Measurements from ENCODE around the gene ANKRD61.
"Not testable (repeated sequence)": the region's sequence is repeated elsewhere in the genome, so short reads cannot be mapped to it uniquely, and the experiment has no call there.

ANKRD61 gene

DNA sequence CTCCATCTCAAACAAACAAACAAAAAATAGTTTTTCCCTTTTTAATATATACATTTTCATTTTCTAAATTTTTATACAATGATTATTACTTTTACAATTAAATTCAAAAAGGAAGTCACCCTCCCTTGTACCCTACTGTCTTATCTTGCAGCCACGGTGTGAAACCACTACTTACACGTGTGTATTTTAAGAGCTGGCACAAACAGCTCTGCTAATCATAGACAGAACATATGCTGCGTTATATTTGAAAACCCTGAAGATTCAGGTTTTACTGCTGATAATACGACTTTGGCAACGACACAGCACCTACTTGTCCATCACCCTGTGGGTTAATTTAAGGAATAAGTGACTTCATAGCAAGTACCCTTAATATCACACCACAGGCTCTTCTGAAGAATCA, 991 bp downstream of the ANKRD61 start:
- DNase-seq: no peak

DNA sequence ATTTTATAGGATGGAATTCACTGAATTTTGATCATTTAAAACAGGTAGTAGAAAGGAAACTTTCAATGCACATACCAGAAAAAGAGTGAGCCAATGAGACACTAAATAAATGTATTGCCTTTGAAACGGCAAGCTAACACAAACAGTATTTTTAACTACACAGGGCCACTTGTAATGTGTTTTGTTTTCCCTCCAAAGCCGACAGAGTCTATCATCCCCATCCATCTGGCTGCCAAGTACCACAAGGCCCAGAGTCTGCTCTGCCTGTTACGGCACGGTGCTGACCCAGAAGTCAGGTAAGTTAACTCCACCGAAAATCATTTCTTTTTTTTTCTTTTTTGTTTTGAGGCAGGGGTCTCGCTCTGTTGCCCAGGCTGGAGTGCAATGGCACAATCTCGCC, 1.5 kb downstream of the ANKRD61 start:
- DNase-seq: no peak

DNA sequence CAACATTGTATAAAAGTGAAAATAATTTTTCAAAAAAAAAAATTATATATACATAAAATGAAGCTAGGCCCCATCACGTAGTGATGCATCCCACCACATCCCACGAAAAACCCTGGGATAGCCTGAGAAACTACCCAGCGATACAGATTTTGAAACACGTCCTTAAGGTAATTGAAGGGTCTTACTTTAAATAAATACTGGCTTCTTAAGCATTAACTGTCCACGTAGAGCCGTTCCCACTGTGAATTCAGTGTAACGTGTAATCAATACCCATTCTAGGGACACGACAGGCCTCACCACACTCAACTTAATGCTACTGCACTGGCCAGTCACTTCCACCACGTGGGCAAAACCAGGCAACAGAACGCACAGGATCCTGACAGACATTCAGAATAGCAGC, 4.0 kb downstream of the ANKRD61 start:
- DNase-seq: no peak

DNA sequence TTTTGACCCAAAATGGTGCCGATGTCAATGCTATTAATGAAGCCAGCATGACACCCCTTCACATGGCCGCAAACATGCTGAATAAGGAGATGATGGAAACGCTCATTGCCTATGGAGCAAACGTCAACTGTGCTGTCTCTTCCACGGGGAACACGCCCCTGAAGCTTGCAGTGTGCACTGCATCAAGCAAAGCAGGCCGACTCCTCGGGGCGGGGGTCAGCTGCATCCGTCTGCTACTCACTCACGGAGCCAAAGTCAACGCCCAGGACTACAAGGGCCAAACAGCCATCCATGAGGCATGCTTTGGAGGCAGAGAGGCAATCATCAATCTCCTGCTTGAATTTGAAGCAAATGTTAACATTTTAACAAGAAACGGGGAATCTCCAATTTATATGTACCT, 4.5 kb downstream of the ANKRD61 start:
- DNase-seq: no peak

DNA sequence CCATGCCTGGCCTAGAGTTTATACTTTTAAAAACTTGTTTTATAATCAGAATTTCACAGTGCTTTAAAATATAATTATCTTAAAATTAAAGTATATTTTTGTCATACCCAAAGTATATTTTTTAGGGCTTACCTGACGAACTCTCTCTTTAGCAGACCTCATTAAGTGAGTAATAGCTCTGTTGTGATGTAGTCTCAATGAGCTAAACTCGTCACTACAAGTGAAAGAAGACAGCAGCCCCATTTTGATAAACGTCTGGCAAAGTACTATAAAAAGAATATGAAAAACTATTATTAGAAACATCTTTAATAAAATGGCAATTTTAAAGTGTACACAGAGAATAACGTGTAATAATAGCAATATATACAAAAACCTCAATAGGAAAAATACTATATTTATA, 18.6 kb downstream of the ANKRD61 start:
- no peak for DNase-seq

DNA sequence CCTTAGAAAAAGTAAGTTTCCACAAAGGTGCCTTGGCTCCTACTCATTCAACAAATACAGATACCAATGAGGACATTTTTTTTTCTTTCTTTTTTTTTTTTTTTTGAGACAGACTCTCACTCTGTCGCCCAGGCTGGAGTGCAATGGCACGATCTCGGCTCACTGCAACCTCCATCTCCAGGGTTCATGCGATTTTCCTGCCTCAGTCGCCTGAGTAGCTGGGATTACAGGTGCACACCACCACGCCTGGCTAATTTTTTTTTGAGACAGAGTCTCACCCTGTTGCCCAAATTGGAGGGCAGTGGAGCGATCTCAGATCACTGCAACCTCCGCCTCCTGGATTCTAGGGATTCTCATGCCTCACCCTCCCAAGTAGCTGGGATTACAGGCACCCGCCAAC, 20.0 kb downstream of the ANKRD61 start:
- DNase-seq: not testable (repeated sequence)

DNA sequence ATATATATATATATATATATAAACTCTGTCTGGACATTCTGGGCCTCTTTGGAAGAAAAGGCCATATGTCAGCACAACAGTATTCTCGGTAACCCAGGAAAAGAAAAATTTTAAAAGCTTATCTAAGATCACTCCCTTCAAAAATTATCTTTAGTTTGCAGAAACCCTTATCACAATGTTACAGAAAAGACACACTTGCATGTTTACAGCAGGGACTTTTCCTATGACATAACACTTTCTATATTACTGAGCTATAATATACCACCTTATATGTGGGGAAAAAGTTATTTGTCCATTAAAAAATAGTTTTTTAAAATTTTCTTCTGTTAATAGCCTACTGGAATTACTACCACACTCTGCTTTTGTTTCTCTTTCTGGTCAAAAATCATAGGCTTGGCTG, 25.4 kb downstream of the ANKRD61 start:
- no peak for DNase-seq

DNA sequence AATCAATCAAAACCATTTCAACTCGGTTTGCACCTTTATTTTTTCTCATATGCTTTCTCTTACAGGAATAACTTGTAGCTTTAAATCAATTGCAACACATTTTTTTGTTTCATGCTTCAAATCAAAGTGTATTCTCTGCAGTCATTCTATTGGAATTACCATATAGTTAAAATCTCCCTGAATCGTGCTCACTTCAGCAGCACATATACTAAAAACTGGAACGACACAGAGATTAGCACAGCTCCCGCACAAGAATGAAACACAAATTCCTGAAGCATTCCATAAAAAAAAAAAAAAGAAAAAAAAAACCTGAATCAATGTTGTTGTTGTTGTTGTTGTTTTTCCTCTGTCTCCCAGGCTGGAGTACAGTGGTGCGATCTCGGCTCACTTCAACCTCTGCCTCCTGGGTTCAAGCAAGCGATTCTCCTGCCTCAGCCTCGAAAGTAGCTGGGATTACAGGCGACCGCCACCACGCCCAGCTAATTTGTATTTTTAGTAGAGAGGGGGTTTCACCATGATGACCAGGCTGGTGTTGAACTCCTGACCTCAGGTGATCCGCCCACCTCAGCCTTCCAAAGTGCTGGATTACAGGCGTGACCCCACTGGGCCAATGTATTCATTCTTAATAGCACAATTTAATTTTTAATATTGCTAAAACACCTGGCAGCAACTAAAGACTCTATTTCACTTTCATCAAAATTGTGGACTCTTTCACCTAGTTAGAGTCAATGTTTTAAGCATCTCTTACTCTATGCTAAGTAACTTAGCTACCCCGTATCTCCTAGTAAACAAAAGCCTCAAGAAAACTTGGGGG, 26.3 kb downstream of the ANKRD61 start:
- no peak for DNase-seq

DNA sequence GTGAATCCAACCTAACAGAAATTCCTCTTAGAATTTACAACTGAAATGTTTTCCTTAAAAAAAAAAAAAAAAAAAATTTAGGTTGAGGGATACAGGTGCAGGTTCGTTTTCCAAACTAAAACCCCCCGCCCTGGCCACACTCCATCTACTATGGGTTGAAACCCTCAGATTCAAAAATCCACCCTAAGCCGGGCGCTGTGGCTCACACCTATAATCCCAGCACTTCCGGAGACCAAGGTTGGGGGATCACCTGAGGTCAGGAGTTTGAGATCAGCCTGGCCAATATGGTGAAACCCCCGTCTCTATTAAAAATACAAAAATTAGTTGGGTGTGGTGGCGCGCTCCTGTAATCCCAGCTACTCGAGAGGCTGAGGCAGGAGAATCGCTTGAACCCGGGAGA, 28.8 kb downstream of the ANKRD61 start:
- DNase-seq: not testable (repeated sequence)

DNA sequence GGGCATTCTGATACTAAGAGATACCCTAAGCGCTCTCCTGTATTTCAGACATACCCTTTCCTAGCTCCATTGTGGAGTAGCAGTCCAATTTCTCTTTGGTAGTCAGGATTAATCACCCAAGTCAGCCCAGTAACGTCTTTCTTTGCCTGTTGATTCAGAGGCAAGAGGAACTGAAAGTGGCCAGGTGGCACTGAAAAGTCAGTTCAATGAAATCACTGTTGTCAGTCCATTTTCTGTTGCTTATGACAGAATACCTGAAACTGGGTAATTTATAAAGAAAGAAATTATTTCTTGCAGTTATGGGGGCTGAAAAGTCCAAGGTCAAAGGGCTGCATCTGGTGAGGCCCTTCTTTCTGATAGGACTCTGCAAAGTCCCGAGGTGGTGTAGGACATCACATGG, 40.2 kb downstream of the ANKRD61 start:
- DNase-seq: no peak

DNA sequence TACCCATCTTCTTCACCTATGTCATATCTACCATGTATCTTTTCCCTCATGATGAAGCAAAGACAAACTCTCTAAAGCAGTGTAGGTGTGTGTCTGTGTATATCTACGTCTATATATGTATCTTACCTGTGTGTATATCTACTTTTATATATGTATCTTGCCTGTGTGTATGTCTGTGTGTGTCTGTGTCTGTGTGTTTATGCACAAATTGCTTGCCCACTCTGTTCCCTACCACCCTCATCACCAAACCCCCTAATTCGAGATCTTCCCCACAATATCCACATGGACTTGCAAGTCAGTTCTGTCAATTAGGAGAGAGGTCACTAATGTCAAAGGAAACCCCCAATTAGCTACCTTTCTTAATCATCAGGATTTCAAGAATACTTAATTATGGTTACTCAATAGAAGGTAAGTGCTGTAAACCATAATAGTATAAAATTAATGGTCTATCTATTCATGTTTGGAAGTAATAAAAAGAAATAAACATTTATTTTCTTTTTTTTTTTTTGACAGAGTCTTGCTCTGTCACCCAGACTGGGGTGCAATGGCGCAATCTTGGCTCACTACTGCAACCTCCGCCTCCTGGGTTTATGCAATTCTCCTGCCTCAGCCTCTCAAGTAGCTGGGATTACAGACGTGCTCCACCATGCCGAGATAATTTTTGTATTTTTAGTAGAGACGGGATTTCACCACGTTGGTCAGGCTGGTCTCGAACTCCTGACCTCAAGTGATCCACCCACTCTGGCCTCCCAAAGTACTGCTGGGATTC, 43.6 kb downstream of the ANKRD61 start:
- DNase-seq: no peak

DNA sequence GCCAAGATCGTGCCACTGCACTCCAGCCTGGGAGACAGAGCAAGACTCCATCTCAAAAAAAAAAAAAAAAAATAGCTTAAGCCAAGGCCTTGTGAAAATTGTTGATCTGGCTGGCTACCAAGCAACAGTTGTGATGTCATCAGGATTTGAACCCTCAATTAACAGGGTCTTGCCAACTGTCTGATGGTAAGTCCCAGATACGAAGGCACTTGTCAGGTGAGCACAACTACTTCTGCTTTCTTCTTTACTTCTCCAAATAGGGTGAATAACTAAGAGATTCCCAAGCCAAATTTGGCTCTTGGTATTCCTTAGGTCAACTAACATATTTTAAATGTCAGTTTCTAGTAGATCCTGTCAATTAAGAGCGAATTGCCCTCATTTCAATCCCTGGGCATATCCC, 47.4 kb downstream of the ANKRD61 start:
- no peak for DNase-seq

DNA sequence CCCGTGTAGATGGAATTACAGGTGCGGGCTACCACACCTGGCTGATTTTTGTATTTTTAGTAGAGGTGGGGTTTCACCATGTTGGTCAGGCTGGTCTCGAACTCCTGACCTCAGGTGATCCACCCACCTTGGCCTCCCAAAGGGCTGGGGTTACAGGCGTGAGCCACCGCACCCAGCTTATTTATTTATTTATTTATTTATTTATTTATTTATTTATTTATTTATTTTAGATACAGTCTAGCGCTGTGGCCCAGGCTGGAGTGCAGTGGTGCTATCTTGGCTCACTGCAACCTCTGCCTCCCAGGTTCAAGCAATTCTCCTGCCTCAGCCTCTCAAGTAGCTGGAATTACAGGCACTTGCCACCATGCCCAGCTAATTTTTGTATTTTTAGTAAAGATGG, 51.9 kb downstream of the ANKRD61 start:
- not testable (repeated sequence) for DNase-seq
